C4-2B (cell line): ENCODE measurements around the gene FFAR4.

ENCODE experiments used
- ZFX ChIP-seq: fragments of 450-650 bp; IDR thresholded peaks from 2 replicates; pipeline ENCODE4 v1.6.1; 2017
- TF ChIP-seq, protein P1 (sequence below): fragments of 450-650 bp; conservative IDR thresholded peaks from 2 replicates; pipeline ENCODE4 v1.5.1; 2017; ENCODE audit warnings: mild to moderate bottlenecking

DNA sequence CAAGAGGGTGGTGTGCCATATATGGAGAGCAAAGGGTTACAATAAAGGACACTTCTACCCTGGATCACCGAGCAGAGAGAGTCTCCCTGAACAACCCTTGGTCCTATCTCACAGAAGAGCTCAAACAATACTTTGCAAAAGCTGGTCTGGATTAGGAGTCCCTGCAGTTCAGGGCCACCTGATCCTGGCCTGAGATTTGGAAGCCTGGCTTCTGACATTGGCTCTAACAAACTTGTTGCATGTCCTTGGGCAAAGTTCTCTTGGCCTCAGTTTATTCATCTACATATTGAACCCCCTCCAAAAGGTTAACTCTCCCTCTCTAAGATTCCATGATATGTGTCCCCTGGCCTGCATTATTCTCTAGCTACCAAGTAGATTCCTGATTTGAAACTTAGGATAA, 32.9 kb downstream of the FFAR4 start:
- TF ChIP-seq, protein P1, sequence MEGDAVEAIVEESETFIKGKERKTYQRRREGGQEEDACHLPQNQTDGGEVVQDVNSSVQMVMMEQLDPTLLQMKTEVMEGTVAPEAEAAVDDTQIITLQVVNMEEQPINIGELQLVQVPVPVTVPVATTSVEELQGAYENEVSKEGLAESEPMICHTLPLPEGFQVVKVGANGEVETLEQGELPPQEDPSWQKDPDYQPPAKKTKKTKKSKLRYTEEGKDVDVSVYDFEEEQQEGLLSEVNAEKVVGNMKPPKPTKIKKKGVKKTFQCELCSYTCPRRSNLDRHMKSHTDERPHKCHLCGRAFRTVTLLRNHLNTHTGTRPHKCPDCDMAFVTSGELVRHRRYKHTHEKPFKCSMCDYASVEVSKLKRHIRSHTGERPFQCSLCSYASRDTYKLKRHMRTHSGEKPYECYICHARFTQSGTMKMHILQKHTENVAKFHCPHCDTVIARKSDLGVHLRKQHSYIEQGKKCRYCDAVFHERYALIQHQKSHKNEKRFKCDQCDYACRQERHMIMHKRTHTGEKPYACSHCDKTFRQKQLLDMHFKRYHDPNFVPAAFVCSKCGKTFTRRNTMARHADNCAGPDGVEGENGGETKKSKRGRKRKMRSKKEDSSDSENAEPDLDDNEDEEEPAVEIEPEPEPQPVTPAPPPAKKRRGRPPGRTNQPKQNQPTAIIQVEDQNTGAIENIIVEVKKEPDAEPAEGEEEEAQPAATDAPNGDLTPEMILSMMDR, result no peak
- no peak for TF ChIP-seq ZFX
